GM19351 (cell line): ENCODE measurements around the gene TOPAZ1.

ENCODE experiments used
- ATAC-seq: cut with Tn5 transposase; IDR thresholded peaks from one replicate; pipeline ENCODE4 v1.9.1; 2021; ENCODE audit warnings: mild to moderate bottlenecking, moderate library complexity; ENCODE audit not compliant: unreplicated experiment

TOPAZ1 gene

DNA sequence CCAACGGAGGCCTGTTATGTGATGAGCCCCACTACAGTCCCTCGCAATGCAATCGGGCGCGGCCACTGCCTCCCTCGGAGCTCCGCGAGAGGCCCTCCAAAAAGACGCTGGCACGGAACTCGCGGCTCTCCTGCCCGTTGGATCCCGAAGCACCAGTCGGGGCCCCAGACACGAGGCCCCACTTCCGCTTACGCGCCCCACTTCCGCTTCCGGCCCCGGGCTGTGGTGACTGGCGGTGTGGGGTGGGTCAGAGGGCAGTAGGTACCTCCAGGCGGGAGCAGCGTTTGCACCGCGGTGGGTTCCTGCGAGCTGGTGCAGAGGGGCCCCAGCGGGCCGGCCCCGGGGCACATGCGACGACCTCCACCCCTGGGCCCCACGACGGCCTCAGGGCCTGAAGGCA lies at the start of gene TOPAZ1:
Gene TOPAZ1 (plus strand): TSS at position 181 of the 400 bp plus-strand sequence. CDS start 168 bp downstream, at position 349.
- no peak for ATAC-seq

- ATAC-seq, result no peak
Measured at GRCh38 chr3:44198284-44199269, 43.1 kb upstream of the TOPAZ1 start.

DNA sequence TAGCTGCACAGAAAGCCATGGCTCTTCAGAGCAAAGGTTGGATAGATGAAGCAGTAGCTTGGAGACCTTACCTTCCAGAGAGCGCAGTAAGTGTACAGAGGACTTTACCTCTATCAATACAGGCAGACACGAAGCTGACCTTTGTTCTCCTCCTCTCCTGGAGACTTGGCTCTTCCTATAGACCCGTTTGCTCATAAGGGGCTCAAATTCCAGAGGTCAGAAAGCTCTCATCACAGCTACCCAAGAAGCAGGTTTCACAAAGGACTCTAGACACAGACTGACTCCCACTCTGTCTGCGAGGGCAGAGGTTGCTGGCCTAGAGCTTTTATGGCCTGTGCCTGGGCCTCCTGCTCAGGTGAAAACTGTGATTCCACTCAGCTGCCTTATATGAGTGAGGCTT lies 35.4 kb upstream of the TOPAZ1 start:
- no peak for ATAC-seq

GRCh38 chr3:44206862-44207652 lies 34.6 kb upstream of the TOPAZ1 start:
- no peak for ATAC-seq

DNA sequence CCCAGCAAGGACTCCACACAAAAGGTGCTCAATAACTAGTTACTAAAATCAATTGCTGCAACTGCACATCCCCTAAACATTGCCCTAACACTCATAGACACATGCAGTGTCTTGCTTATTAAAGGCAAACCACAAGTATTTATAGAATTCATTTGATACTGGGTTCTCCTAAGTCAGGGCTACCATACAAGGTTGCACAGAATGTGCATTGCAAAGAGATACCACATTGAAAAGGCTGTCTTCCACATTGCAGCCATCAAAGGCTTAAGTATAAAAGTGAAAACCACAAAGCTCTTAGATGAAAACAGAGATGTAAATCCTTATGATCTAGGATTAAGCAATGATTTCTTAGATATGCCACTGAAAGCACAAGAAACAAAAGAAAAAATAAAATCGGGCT lies 33.6 kb upstream of the TOPAZ1 start:
- ATAC-seq, result no peak

DNA sequence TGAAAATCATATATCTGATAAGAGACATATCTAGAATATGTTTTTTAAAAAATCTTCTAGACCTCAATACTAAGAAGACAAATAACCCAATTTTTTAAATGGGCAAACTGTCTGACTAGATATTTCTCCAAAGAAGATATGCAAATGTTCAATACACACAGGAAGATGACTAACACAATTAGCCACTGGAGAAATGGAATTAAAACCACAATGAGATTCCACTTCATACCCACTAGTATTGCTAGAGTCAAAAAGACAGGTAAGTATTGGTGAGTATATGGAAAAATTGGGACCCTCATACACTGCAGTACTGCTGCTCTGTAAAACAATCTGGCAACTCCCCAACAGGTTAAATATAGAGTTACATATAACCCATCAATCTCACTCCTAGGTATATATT lies 33.1 kb upstream of the TOPAZ1 start:
- no peak for ATAC-seq

DNA sequence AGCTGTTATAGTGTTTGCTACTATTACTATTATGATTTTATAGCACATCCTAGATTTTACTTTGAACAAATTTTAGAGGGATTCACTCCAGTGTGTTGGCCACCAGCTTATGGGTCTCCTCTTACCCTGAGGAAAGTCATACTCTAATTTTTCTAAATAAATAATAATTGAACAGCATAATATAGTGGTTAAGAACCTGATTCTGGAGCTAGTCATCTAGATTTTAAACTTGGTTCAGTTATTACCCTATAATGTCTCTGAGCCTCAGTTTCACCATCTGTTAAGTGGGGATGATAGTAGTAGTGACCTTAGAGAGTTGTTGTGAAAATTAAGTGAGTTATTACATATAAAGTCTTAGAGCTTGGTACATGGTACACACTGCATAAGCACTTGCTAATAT lies 30.7 kb upstream of the TOPAZ1 start:
- ATAC-seq, result no peak

DNA sequence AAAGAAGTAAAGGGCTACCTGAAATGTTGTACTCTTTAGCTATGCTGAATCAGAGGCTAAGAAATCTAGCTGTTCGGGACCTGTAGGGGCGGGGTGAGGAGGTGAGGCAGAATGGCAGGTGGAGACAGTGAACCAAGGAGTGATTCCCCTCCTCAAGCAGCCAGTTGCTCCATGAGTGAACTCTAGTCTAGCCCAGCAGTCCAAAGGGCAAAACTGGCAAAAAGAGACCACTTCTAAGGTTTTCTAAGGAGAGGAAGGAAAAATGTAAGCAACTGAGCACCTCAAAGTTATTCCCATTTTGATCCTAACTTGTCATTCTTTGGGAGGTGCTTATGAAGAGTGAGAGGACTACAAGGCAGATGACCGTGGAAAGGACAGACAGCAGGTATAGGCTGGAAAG lies 19.3 kb upstream of the TOPAZ1 start:
- ATAC-seq, result no peak

GRCh38 chr3:44223299-44223698 lies 18.4 kb upstream of the TOPAZ1 start:
- ATAC-seq, result no peak

DNA sequence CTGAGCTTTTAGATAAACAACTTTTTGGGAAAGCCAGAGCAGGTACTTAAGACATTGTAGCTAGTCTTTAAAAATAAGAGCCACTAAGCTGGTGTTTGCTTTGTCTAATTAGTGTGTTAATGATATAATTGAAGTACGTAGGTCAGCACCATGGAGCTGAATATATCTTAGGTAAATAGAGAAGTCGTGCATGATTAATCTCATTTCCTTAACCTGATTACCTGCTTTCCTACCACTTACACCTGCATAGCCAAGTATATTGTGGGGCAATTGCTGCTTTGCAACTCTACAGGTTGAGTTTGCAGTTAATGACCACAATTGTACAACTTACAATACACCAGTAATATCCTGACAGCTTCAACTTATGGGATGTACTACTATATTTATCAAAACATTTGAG lies 17.6 kb upstream of the TOPAZ1 start:
- ATAC-seq, result no peak

- ATAC-seq, result no peak
Measured at GRCh38 chr3:44226573-44226972, 15.1 kb upstream of the TOPAZ1 start.

GRCh38 chr3:44227632-44228031 lies 14.1 kb upstream of the TOPAZ1 start:
- ATAC-seq, result no peak

GRCh38 chr3:44228900-44229299 lies 12.8 kb upstream of the TOPAZ1 start:
- ATAC-seq, result no peak

DNA sequence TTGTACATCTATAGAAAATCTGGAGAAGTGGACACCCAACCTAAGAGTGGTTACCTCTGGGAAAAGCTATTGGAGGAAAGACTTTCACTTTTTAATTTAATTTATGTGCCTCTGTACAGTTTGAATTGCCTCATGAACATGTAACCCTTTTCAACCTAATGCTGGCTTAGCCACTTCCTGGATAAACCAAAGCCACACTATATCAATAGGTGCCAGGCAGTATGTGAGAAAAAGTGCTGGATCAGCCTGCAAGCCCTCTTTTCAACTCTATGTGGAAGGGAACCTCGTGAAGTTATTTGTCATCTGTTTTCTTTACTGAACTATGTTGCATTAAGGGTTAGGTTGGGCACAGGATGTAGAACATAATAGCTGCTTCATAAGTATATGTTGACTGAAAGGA lies 9.3 kb upstream of the TOPAZ1 start:
- no peak for ATAC-seq

GRCh38 chr3:44234648-44235268 lies 6.9 kb upstream of the TOPAZ1 start:
- no peak for ATAC-seq

DNA sequence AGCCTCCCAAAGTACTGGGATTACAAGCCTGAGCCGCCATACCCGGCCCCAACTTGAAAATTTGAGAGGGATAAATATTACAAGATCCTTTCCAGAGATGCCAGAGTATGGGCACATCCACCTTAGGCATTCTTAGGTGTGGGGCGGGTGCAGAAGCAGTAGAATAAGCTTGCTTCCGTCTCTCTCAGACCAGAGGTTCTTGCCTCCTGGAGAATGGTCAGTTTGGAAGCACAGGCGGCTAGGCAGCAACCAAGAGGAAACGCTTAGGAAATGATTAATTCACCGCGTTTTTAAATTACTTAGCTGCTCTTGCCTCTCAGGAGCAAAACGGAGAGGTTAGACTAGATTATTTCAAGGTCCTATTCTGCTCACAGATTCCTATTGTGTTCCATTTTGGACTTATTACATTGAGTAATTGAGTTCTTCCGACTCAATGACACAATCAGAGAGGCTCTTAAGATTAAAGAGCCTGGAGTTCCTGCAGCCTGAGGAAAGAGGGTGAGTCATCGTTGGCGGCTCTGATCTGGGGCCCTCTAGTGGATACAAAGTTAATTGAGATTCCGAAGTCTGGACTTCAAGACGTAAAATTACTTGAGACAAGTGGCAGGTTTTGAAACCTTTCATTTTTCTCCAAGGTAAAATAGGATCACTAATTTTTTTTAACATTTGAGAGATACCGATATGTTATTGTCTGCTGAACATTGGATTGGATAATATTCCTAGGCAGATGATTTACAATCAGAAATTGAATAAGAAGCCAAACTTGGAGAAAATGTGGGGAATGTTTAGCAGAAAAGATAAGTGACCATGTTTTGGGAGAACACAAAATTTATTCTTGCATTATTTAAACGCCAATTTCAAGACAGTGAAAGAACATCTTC lies 5.8 kb upstream of the TOPAZ1 start:
- ATAC-seq, result peak; percentile 78

- no peak for ATAC-seq
Measured at GRCh38 chr3:44236485-44236908, 5.2 kb upstream of the TOPAZ1 start.

DNA sequence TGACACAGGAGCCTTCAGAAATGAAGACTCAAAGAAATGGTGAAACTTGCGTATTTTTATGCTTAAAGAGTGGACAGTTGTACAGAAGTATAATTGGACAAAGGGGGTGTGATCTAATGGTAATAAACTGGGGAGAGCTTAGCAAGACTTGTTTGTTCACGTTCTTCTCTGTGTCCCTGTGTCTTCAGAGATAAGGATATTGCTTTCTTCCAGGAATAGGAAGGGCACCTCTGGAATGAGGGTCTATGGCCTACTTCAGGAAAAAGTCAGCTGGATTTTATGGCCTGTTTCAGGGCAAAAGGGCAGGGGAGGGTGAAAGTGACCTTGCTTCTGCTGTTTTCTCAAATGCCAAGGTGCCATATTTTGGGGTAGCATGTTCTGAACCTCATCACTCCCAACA lies 4.5 kb upstream of the TOPAZ1 start:
- no peak for ATAC-seq

DNA sequence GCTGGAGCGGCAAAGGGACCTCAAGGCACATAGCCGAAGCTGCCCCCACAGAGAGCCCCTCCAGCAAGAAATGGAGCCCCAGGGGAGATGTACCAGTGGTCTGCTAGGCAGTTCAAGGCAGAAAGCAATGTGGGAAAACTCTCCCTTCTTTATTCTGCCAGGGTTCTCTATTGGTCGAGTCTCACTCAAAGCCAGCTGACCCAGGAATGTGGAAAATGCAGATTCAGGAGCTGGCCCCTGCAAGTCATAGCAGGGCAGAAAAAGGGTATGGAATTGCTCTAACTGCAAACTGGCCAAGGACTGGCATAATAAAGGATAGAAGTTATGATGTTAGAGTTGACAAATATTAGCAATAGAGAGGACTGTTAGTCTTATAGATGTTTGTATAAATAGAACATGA lies 4.0 kb upstream of the TOPAZ1 start:
- ATAC-seq, result no peak

- no peak for ATAC-seq
Measured at GRCh38 chr3:44238889-44239288, 2.8 kb upstream of the TOPAZ1 start.
